HG03354 (cell line): Measurements from ENCODE around the gene FZD4.
"Not testable (repeated sequence)": the region's sequence is repeated elsewhere in the genome, so short reads cannot be mapped to it uniquely, and the experiment has no call there.

Source experiments
- ATAC-seq: cut with Tn5 transposase; IDR thresholded peaks from one replicate; pipeline ENCODE4 v1.9.1; 2021; ENCODE audit warnings: mild to moderate bottlenecking; ENCODE audit not compliant: unreplicated experiment, poor library complexity, severe bottlenecking

FZD4 gene

GRCh38 chr11:86917589-86917988 is 37.6 kb downstream of the FZD4 start:
- ATAC-seq: no peak

- no peak for ATAC-seq
These were observed 38.9 kb downstream of the FZD4 start for GRCh38 chr11:86916330-86916729.

- ATAC-seq: not testable (repeated sequence)
These were observed 39.3 kb downstream of the FZD4 start for GRCh38 chr11:86915850-86916249.

GRCh38 chr11:86914865-86915519 is 40.2 kb downstream of the FZD4 start:
- no peak for ATAC-seq

GRCh38 chr11:86912238-86912637 is 43.0 kb downstream of the FZD4 start:
- no peak for ATAC-seq

GRCh38 chr11:86910592-86910991 is 44.6 kb downstream of the FZD4 start:
- ATAC-seq: no peak

GRCh38 chr11:86906198-86906597 is 49.0 kb downstream of the FZD4 start:
- no peak for ATAC-seq

- ATAC-seq: no peak
These were observed 49.9 kb downstream of the FZD4 start for GRCh38 chr11:86905252-86905651.

GRCh38 chr11:86904001-86904400 is 51.2 kb downstream of the FZD4 start:
- no peak for ATAC-seq

- ATAC-seq: no peak
These were observed 52.9 kb downstream of the FZD4 start for GRCh38 chr11:86902345-86902744.

GRCh38 chr11:86901599-86901998 is 53.6 kb downstream of the FZD4 start:
- no peak for ATAC-seq

GRCh38 chr11:86900162-86900561 is 55.0 kb downstream of the FZD4 start:
- no peak for ATAC-seq

- no peak for ATAC-seq
These were observed 56.5 kb downstream of the FZD4 start for GRCh38 chr11:86898689-86899088.

- no peak for ATAC-seq
These were observed 58.8 kb downstream of the FZD4 start for GRCh38 chr11:86896441-86896841.
